ENCODE results near the gene NUDT8. TPM values are rescaled to one million over a fixed set of nuclear protein-coding genes. Genes with fewer than 3 reads are reported as not detected.

Gene NUDT8
- total and polyA plus RNA-seq, 2 of the 8 experiments (the other 6 are each of a cell fraction or from before 2014, with no cell fraction given) = 7.2 to 8.3 TPM

DNA sequence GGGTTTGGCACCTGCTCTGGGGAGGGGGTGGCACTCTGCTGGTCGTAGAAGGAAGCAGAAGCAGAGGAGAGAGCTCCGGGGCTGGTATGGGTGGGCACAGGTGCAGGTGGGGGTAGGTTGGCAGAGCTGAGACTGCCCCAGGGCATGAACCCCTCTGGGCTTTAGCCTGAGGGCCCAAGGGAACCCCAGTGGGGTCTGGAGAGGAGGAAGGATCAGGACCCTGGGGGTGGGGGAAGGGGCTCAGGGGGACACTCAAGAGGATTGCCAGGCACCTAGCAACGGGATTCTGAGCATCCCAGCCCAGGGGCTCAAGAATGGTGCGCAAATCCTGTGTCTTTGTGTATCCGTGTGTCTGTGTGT lies 38.4 kb upstream of the NUDT8 start:
- H3K9me3 ChIP-seq (ENCODE audit: insufficient read depth in 2 of 2, low read depth in 1 of 2, low read length in 1 of 2) = no peaks in the 10 kb centered on the region
- H3K23me2 ChIP-seq (ENCODE audit: low read depth, low read length) = peaks cover 14% of the 10 kb centered on the region; the same call in 1 of the 2 replicates
- no peak overlapping the region for H4K8ac ChIP-seq (ENCODE audit: extremely low read depth, insufficient read depth, low read length)
- H2AK5ac ChIP-seq (ENCODE audit: low read depth, low read length) = no peak overlapping the region
- H3K27ac ChIP-seq (ENCODE audit: low read depth, low read length) = no peak overlapping the region; the same call in 1 of the 2 replicates
- H2BK120ac ChIP-seq (replicated peaks; ENCODE audit: low read depth, low read length) = no peak overlapping the region
- WGBS, 2 experiments (ENCODE audit: extremely low coverage in 1 of 2, insufficient coverage in 1 of 2, insufficient read length in 1 of 2, insufficient replicate concordance in 2 of 2, low coverage in 1 of 2, low lambda C conversion rate in 2 of 2, missing lambda C conversion rate in 1 of 2) = 77% methylated on average over 5 of the region's 5 CpGs; no CpG with 5 or more reads in 1 of the 2 experiments
- H3K4me2 ChIP-seq (ENCODE audit: insufficient read depth in 1 of 2, low read depth in 2 of 2, low read length in 2 of 2) = no peak overlapping the region
- no peak overlapping the region for H3K23ac ChIP-seq (ENCODE audit: insufficient read length)
- H2BK15ac ChIP-seq (ENCODE audit: low read length) = no peak overlapping the region
- H3K4me1 ChIP-seq (replicated peaks in 1 of 4; ENCODE audit: control insufficient read depth in 3 of 4, insufficient read depth in 4 of 4, low read length in 3 of 4) = no peaks in the 10 kb centered on the region
- H3K56ac ChIP-seq (replicated peaks; ENCODE audit: insufficient read length, low read depth, low read length) = no peak overlapping the region
- no peaks in the 10 kb centered on the region for H3K79me1 ChIP-seq (ENCODE audit: low read depth, low read length)
- H4K91ac ChIP-seq (replicated peaks; ENCODE audit: insufficient read length, low read length) = no peak overlapping the region
- peaks cover 0 to 2% of the 10 kb centered on the region in 2 experiments for H4K20me1 ChIP-seq (replicated peaks in 1 of 2; ENCODE audit: control insufficient read depth in 1 of 2, insufficient read depth in 2 of 2, low read length in 2 of 2)
- H3K79me2 ChIP-seq (ENCODE audit: control insufficient read depth in 1 of 2, insufficient read depth in 2 of 2, low read length in 2 of 2) = no peaks in the 10 kb centered on the region
- ChIA-PET CTCF (ENCODE audit: partially characterized antibody) (interaction anchor here (0.6 to 4.4 kb wide), 8 partner anchors 9 to 124 kb away, joined by 3 to 29 read pairs (median 4); no protein-coding TSS in a partner anchor), POLR2A (ENCODE audit: partially characterized antibody) (no interaction called here)
- no peak for FAIRE-seq
- H3K36me3 ChIP-seq (ENCODE audit: control insufficient read depth in 2 of 4, insufficient read depth in 4 of 4, low read length in 3 of 4) = no peaks in the 10 kb centered on the region
- H3K27me3 ChIP-seq (replicated peaks in 1 of 4; ENCODE audit: control insufficient read depth in 3 of 4, extremely low read depth in 1 of 4, insufficient read depth in 3 of 4, low read length in 3 of 4) = no peaks in the 10 kb centered on the region
- H2BK5ac ChIP-seq (ENCODE audit: low read depth, low read length) = no peak overlapping the region
- H3K14ac ChIP-seq (ENCODE audit: insufficient read length) = no peak overlapping the region
- H3K18ac ChIP-seq (ENCODE audit: extremely low read depth, low read length) = no peak overlapping the region
- no peak overlapping the region for H3K4ac ChIP-seq (replicated peaks; ENCODE audit: insufficient read length, low read depth, low read length)
- no peak overlapping the region for H2BK20ac ChIP-seq (ENCODE audit: low read length)
- no peak overlapping the region for H3K4me3 ChIP-seq (ENCODE audit: extremely low read depth in 1 of 4, insufficient read depth in 2 of 4, low read depth in 3 of 4, low read length in 4 of 4)
- H3K9ac ChIP-seq (replicated peaks in 1 of 4; ENCODE audit: extremely low read depth in 1 of 4, low read depth in 3 of 4, low read length in 3 of 4) = no peak overlapping the region
- H2AFZ ChIP-seq (ENCODE audit: low read length) = no peak overlapping the region
- no peak overlapping the region for H2BK12ac ChIP-seq (ENCODE audit: low read depth, low read length)
- H4K5ac ChIP-seq (ENCODE audit: insufficient read length, low read depth, low read length) = no peak overlapping the region
- no peak for DNase-seq (ENCODE audit: low read depth in 1 of 2, low spot score in 2 of 2)
- TF ChIP-seq, protein P1, sequence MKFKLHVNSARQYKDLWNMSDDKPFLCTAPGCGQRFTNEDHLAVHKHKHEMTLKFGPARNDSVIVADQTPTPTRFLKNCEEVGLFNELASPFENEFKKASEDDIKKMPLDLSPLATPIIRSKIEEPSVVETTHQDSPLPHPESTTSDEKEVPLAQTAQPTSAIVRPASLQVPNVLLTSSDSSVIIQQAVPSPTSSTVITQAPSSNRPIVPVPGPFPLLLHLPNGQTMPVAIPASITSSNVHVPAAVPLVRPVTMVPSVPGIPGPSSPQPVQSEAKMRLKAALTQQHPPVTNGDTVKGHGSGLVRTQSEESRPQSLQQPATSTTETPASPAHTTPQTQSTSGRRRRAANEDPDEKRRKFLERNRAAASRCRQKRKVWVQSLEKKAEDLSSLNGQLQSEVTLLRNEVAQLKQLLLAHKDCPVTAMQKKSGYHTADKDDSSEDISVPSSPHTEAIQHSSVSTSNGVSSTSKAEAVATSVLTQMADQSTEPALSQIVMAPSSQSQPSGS (IDR thresholded peaks at IDR 0.05; ENCODE audit: low read length) = no peak
- TF ChIP-seq HDAC6 (IDR thresholded peaks at IDR 0.05; ENCODE audit: low read depth, low read length) (no peak), YY1 (IDR thresholded peaks at IDR 0.05; ENCODE audit: low read depth, low read length) (no peak), NRF1 (IDR thresholded peaks at IDR 0.05; ENCODE audit: low read depth, low read length) (no peak), RFX5 (IDR thresholded peaks at IDR 0.05; ENCODE audit: borderline replicate concordance, low read depth, low read length) (no peak), RNF2 (IDR thresholded peaks at IDR 0.05; ENCODE audit: borderline replicate concordance, low read depth, low read length, missing control alignments, poor library complexity, severe bottlenecking) (no peak), HDAC2 (IDR thresholded peaks at IDR 0.05; ENCODE audit: borderline replicate concordance in 1 of 2, low read depth in 2 of 2, low read length in 2 of 2) (no peak), SIX5 (IDR thresholded peaks at IDR 0.05; ENCODE audit: low read depth, low read length) (no peak), SP2 (IDR thresholded peaks at IDR 0.05; ENCODE audit: low read length) (no peak), EP300 (IDR thresholded peaks at IDR 0.05; ENCODE audit: borderline replicate concordance in 1 of 2, low read depth in 2 of 2, low read length in 2 of 2) (no peak)
- TF ChIP-seq, protein P2, sequence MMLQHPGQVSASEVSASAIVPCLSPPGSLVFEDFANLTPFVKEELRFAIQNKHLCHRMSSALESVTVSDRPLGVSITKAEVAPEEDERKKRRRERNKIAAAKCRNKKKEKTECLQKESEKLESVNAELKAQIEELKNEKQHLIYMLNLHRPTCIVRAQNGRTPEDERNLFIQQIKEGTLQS (IDR thresholded peaks at IDR 0.05; ENCODE audit: insufficient read depth, low read depth, low read length) = no peak
